ENCODE data around the gene ANK2.

The ANK2 gene

DNA sequence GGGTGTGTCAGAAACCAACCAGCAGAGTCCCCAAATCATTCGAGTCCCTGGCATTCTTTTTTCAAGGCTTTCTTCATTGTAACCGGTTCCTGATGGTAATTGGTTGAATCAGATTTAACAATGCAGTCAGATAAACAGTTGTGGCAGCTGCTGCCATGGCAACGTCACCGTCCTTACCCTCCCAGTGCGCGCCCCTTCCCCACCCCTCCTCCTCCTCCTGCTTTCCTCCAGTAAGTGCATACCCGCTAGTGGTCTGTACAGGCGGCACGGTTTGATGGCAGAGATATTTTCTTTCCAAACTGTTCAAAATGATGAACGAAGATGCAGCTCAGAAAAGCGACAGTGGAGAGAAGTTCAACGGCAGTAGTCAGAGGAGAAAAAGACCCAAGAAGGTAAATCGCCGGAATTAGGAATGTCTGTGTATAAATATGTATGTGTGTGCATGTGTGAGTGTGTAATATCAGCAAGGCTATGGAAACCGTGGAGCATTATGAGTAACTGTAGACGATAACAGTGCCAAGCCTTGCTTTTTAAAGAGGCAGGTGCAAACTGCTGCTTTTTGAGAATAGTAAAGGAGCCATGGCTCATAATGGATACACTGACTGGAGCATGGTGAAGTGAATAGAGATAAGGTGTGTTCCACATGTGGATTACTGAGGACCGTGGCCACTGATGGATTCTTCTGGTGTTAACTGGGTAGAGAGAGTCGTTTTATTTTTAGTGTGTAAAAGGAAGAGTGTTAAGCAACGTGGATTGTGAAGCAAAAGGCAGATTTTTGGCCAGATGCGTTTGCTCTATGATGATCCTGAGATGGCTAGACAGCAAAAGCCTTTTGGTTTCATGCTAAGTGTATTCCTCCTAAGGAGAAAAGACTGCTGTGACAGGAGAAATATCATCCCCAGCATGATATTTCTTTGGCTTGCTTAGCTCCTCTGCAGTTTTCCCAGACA, at the start of gene ANK2:
TSS of gene ANK2 (plus strand) at position 233 of the 950 bp plus-strand sequence. CDS start at position 309, 76 bp downstream.
- DNase-seq, result no peak

DNA sequence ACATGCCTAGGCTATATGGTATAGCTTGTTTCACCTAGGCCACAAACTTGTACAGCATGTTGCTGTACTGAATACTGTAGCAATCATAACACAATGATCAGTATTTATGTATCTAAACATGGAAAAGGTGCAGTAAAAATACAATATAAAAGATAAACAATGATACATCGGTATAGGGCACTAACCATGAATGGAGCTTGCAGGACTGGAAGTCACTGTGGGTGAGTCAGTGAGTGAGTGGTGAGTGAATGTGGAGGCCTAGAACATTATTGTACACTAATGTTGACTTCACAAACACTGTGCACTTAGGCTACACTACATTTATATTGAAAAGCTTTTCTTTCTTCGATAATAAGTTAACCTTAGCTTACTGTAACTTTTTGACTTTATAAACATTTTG, 45.6 kb upstream of the ANK2 start:
- DNase-seq, result no peak

DNA sequence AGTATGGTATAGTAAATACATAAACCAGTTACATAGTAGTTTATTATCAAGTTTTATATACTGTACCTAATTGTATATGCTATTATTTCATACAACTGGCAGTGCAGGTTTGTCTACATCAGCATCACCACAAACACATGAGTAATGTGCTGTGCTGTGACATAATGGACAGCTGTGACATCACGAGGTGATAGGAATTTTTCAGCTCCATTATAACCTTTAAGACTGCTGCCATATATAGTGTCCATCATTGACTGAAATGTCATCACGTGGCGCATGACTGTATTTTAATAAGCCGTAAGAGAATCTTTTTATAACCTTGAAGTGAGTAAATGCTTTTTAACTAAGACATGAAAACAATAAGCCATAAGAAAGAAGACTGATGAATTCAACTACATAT, 44.8 kb upstream of the ANK2 start:
- no peak for DNase-seq

DNA sequence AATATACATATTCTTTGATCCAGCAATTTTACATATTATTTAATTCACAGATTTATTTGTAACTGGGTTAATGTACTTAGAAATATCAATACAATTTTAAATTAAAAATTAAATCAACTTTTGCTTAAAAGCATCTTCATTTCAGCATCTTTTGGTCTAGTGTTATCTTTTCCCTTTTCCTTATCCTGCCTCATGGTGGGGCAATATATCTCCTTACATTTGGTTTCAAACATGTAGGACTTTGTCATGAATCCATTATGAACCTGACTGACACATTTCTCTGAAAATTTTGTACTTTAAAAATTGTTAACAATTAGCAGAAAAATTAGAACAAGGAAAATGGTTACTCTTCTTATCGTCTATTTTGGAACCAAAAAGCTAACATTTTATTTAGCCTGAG, 42.8 kb upstream of the ANK2 start:
- DNase-seq, result no peak

DNA sequence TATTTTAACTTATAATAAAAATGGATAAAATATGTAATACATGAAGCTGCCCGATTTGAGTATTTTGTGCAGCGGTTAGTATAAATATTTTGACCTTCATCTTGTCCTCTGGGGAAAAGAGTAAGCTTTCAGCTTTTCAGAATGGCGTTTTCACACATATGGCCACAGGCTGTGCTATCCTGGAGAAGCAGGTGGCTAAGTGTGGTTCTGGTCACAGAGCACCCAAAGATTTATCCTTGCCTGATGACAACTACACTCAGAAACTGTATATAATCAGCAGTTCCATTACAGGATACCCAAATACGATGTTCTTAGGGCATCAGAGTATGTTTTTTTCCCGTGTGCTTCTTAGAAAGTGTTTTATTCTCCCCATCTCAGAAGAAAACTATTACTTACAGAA, 42.3 kb upstream of the ANK2 start:
- no peak for DNase-seq

DNA sequence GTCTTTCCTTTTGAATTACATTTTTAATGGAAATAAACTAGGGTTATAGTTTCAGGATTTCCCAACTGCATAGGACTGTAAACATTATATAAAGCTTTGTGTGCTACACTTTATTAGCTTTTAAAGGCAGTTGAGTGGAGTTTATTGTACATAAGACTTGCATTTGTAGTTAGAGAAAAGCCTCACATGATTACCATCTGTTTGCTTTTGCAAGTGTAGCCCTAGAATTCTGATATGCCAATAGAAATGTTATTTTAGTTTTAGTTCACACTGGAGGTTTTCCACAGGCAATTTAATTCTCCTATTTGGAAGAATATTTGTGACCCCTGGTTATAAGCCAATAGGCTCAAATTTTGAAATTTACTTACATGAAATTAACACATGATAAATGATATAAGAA, 41.3 kb upstream of the ANK2 start:
- no peak for DNase-seq

DNA sequence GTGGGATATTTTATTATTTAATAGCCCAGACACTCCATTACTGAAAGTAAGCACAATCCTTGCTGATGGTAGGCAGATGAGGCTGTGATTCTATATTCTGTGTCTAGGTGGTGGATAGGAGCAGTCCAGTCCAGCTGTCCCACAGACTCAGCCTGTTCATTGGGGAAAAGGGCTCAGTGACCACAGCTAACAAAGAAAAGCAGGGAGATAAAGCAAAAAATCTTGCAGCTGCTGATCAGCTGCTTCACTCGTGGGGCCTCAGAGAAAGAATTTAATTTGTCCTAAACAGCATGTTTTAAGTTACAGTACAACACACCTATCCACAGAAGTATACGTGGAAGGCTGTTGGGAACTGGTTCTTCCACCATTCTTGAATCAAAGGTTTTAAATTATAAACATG, 40.7 kb upstream of the ANK2 start:
- no peak for DNase-seq

DNA sequence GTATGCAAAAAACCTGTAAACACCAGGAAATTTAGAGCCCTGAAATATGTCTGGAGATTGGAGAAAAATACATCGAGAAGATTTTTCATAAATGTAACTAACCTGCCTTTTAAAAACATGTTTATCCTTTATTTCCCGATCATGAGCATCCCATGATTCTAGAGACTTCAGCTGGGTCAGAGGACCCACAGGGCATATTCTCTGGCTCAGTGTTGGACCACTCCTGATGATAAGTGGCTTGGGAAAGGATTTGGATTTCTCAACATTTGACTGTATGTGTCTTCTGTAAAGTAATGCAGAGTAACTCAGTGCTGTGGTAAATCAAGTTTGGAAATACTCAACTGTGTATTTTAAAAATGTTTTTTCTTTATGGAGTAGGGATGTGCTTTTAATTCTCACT, 40.0 kb upstream of the ANK2 start:
- no peak for DNase-seq

DNA sequence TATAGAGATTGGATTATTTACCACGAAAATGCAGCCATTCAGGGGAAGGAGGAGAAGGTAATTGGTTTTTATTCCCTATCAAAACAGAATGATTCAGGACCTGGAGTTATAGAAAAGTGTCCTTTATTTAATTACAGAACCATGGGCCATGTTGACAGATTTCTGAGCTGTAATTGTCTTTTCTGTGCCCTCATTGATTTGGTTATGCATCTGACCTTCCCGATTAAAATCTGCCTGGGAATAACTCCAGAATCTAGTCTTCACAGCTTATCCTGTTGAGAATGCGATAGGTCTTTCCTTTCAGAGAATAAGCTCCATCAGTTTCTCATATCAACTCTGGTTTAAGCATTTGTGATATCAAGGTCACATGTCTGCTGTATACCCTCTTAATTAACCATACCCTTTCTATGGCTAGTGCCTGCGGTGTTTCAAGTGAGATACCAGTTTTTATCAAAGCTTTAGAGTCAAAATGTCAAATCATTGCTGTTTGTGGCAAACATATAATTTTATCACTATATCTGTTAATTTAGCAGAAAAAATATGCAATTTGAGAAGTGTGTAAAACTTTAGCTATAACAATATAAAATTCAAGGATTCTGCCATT, 37.2 kb upstream of the ANK2 start:
- DNase-seq, result no peak

DNA sequence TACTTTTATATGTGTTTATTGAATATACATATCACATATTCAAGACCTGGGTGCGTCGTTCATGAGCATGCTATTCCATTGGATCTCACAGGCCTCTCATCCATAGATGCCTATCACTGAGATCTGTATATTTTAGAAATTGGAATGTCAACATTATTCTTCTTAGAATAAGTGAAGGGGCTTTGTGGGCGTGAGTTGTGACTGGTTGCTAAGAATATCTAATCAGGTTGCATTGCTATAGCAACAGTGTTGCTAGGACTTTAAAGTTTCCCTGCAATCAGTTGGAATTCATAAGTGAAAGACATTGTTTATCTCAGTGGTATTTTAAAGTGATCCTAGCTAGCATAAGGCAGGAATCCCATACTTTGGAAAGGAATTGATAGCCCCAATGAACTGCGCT, 36.7 kb upstream of the ANK2 start:
- DNase-seq, result no peak

DNA sequence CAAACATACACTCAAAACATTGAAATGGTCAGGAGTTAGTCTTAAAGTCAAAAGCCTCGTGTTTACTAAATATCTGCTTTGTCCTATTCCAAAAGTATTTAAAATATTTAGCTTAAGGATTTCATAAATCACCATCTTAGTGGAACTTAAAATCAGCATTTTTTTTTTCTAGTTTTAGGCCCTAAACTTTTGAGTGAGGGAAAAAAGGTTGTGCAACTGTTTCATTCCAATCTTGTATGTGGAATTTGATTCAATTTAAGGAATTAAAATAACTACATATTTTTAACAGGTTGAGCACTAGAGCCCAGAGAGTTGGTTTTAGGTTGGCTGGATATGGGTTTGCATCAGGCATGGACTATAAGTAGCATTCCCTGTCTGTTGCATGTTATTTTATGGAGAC, 35.7 kb upstream of the ANK2 start:
- no peak for DNase-seq

DNA sequence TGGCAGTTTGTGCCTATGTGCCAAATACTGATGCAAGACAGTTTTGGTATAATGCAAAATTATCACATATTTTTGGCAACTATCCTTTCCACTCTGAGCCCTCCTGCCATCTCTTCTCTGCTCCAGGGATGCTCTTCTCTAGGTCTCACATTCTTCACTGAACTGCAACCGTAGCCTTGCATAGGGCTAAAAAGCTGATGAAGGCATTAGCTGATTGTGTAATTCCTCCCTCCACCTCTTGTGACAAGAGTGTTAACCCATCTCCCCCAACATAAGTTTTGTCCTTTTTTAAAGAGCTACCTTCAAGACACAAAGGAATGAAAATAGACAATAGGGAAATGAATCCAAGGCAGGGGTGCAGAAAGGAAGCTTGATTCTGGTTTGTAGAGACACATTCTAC, 33.1 kb upstream of the ANK2 start:
- DNase-seq, result no peak

DNA sequence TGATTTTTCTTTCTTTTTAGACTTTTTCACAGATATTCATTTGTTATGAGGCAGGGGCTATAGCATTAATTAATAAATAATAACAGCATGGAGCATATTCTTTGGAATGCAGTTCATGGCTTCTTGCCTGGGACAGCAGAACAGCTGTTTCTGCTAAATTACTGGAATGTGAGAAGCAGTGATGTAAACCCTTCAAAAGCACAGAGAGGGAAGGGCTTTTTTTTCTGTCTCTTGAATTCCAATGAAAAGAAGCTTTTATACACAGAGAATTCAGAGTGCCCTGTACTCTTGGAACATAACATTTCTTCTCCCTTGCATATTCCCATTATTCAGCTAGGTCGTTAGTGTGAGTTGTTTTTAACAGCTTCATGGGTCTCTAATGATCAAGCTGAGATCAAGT, 28.5 kb upstream of the ANK2 start:
- DNase-seq, result no peak

DNA sequence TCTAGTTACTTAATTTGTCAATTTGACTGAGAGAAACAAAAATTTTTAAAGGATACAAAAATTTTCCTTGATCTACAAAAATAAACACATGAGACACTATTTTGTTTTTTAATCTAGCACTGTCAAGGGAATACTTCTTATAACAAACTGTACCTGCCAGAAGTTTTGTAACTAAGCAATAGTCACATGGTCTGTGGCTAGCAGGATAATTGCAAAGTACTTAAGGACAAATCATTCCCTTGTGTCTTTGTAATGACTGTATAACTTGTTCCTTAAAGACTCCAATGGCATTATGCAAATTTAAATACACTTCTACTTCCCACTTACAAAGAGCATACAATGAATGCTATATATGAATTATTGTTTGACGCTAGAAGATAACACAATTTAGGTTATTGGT, 25.1 kb upstream of the ANK2 start:
- no peak for DNase-seq

DNA sequence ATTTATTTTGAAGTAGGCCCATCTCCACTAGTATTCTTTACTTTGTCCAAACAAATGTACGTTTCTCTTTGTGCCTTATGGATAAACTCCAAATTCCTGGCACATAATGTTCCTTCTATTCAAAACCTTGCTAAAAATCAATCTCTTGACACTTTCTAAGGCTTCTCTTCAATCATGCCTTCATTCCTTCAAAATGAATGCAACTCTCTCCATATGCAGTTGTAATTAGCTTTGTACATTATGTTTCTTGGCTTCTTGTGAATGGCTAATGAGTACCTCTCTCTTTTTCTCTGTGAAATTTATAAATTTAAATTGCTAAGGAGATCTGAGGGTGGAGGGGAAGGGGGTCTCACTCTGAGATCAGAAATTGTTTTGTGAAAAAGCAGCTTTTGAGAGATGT, 24.0 kb upstream of the ANK2 start:
- DNase-seq, result no peak

DNA sequence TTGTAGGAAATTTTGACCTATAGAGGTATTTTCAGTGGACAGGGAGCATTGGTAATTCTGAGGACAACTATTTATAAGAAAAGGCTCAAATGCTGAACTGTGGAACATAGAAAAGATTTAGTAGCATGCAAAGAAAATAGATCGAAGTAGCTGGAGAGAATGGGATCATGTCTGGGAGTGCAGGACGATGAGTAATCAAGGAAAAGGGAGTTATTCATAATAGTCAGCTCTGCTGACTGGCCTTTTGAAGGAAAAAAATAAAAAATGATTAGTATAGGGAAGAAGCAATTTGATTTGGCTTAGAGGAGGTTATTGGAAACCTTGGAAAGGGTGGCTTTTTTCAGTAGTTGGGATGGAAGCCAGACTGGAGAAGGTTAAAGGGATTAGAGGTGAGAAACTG, 22.9 kb upstream of the ANK2 start:
- DNase-seq, result no peak

DNA sequence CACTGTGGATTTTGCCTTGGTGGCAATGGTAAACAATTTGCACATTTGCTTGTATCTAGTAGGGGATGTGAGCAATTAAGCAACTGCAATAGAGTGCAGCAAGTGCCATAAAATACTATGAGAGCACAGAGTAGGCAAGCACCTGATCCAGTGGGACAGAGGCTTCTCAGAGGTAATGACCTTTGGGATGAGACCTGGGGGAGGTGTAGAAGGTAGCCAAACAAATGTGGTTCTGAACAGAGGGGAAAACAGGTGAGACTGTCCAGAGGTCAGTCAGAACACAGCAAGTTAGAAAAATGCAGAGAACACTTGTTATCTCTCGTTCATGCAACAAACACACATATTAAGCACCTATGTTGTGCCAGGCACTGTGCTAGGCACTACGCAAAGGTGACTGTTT, 21.4 kb upstream of the ANK2 start:
- DNase-seq, result no peak

DNA sequence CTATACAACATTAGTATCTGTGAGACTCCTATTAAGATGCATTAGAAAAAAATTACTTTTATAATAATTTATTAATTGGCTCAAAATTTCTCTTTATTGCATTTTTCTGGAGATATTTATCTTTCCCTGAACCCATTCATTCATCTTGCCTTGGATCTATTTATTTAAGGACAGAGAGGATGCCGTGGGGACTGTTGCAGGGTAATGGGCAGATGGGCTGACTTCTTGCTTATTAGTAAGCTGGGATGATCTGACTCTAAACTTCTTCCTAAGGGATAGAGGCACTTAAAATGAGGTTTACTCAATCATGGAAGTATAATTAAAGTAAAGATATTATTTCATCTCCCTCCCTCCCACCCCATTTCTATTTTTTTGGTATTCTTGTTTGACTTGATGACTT, 18.2 kb upstream of the ANK2 start:
- DNase-seq, result no peak

DNA sequence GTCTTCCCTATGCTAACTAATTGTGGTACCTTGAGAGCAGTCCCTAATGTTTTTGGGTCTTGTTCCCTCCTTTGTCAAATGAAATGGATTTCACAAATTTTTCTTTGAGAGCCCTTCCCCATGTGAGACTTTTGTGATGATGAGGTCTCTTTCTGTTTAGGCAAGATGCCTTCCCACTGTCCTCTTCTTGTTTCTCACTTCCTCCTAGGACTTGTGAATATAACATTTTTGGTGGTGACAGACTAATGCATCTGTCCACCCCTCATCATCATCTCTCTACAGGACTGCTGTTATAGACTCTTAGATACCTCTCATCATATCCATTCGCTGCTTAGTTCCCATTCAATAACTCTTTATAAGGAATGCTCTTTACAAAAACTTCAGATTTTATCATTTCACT, 8.7 kb upstream of the ANK2 start:
- no peak for DNase-seq

DNA sequence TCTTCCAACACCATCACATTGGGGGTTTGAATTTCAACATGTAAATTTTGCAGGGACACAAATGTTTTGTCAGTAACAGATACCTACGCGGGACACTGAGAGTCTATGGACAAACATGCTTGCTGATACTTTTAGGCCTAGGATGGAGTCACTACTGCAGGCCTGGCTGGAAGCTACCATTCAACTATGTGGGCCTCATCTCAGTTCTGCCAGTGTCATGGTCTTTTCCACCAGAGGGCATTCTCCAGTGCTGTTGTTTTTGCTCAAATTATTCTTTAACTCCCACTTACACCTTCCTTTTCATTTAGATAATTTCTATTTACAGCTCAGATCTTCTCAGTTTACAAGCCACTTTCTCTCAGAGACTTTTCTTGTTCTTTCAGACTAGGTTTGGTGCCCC, 7.0 kb upstream of the ANK2 start:
- DNase-seq, result no peak

DNA sequence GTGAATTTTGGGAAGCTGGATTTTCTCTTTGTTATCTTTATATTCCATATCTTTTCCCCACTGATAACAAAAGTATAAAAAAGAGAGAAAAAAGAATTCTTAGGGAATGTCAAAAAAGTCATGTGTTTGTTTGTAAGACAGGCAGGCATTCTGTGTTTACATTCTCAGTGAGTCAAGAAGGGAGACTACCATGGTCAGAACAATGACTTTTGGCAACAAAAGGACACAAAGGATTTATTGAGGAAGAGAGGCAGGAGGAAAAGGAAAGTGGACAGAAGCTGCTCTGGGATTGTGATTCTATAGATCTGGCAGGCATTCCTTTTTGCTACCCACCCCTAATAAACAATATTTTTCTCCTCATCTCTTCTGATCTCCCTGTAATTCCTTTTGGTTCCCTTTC, 5.9 kb upstream of the ANK2 start:
- DNase-seq, result no peak

DNA sequence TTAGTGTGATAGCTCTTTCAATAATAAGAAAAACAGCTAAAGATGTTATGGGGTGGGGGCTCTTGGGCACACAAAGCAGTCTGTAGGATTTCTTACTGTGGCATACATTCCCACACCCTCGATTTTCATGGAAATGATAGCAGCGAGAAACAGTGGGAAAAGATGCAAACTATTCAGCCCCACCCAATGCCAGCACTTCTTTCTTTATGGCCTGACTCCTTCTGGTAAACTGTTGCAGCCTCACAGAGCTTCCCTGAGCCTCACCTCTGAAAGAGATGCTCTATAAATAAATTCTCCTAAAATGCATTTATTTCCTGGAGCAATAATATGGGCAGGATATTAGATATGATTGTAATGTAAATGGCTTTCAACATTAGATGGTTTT, 910 bp downstream of the ANK2 start:
- DNase-seq, result no peak

DNA sequence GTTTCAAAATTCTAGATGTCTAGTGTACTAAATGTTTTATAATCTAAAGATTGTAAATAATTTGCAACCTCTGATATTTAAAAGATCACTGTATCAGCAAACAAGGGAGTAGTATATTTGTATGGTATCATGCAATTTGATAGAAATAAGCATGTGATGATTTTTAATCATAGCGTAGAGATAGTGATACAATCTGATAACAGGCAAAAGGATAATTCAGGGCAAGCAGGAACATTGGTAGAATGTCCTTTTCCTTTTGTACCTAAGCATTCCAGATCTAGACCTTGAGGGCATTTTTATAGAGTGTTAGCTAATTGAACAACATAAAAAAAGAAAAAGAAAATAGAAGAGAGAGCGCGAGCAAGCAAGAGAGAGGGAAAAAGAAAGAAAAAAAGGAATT, 1.4 kb downstream of the ANK2 start:
- DNase-seq, result no peak

DNA sequence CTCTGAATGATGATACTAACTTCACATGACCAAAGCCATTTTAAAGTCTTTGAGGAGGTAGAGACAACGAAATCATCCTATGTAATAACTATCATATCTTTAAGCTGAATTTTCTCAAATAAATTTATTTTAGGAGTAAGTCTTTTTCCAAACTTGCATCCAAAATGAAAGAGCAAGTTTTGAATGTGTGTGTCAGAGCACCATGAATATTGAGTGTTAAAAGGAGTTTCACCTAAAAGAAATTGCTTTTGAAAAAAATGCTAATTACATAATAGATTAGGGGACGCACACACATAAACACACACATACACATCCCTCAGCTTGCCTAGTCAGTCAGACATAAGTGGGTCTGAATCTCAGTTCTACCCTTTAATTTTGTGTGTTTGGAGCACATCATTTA, 1.9 kb downstream of the ANK2 start:
- DNase-seq, result no peak
